H1 (cell line): Measurements from ENCODE around the gene WDR37. TPM values are rescaled to one million over a fixed set of nuclear protein-coding genes. Genes with fewer than 3 reads are reported as not detected.

Experiments
- CTCF ChIA-PET: fragments of 300-600 bp; sonication (Branson Sonifier 250); formaldehyde crosslinking; loops from one replicate; lab custom pipeline; 2021; ENCODE audit not compliant: partially characterized antibody; lab: Charles Lee
- POLR2A ChIA-PET: fragments of 300-600 bp; sonication (Branson Sonifier 250); formaldehyde crosslinking; loops from one replicate; lab custom pipeline; 2021; ENCODE audit warnings: inconsistent platforms; ENCODE audit not compliant: partially characterized antibody; lab: Charles Lee
- DNase-seq, 2 experiments: peaks; one replicate each; pipeline versions ENCODE4 v3.0.0 to v3.0.0-alpha.2; 2010 to 2022; ENCODE audit warnings: low spot score in 2 of 2, low read depth in 1 of 2, mixed read lengths in 1 of 2
- FAIRE-seq: peaks from 2 replicates; lab custom pipeline; 2011; peaks lifted over from hg19 to GRCh38; lab: Jason Lieb, UNC
- H2AFZ ChIP-seq: 2 replicates; pipeline ENCODE4 v1.8.1; 2012; ENCODE audit warnings: low read length, inconsistent platforms
- H2AK5ac ChIP-seq: 2 replicates; pipeline ENCODE4 v1.6.1; 2013; ENCODE audit warnings: low read depth, low read length
- H2BK120ac ChIP-seq: replicated peaks from 2 replicates; pipeline ENCODE3; 2013; ENCODE audit warnings: low read depth, low read length, inconsistent platforms
- H2BK12ac ChIP-seq: 2 replicates; pipeline ENCODE4 v1.6.1; 2013; ENCODE audit warnings: low read depth, low read length
- H2BK15ac ChIP-seq: 2 replicates; pipeline ENCODE4 v1.6.1; 2013; ENCODE audit warnings: low read length
- H2BK20ac ChIP-seq: 2 replicates; pipeline ENCODE4 v1.6.1; 2013; ENCODE audit warnings: low read length
- H2BK5ac ChIP-seq: 2 replicates; pipeline ENCODE4 v1.6.1; 2013; ENCODE audit warnings: low read depth, low read length
- H3K14ac ChIP-seq: 2 replicates; pipeline ENCODE4 v1.6.1; 2013; ENCODE audit warnings: inconsistent platforms; ENCODE audit not compliant: insufficient read length
- H3K18ac ChIP-seq: 2 replicates; pipeline ENCODE4 v1.6.1; 2013; ENCODE audit warnings: low read length; ENCODE audit errors: extremely low read depth
- H3K23ac ChIP-seq: 2 replicates; pipeline ENCODE4 v1.6.1; 2013; ENCODE audit warnings: inconsistent platforms; ENCODE audit not compliant: insufficient read length
- H3K23me2 ChIP-seq: 2 replicates; pipeline ENCODE4 v1.6.1; 2013; ENCODE audit warnings: low read depth, low read length
- H3K27ac ChIP-seq: 2 replicates; pipeline ENCODE4 v1.6.1; 2011; ENCODE audit warnings: low read depth, low read length, inconsistent platforms
- H3K27me3 ChIP-seq, 4 experiments: replicated peaks in 1 of 4; 1 replicate in 1 of 4; 2 replicates in 3 of 4; pipeline versions ENCODE4 v1.6.1 to v1.8.1; 2011 to 2013; ENCODE audit warnings: low read length in 3 of 4, mild to moderate bottlenecking in 3 of 4, inconsistent platforms in 2 of 4, mixed read lengths in 2 of 4, moderate library complexity in 1 of 4; ENCODE audit not compliant: control insufficient read depth in 3 of 4, insufficient read depth in 3 of 4; ENCODE audit errors: extremely low read depth in 1 of 4
- H3K36me3 ChIP-seq, 4 experiments: 2 replicates each; pipeline versions ENCODE4 v1.6.1 to v1.8.1; 2011 to 2013; ENCODE audit warnings: mild to moderate bottlenecking in 4 of 4, low read length in 3 of 4, moderate library complexity in 2 of 4, control low read depth in 1 of 4, inconsistent platforms in 1 of 4; ENCODE audit not compliant: insufficient read depth in 4 of 4, control insufficient read depth in 2 of 4
- H3K4ac ChIP-seq: replicated peaks from 2 replicates; pipeline ENCODE3; 2013; ENCODE audit warnings: low read length, low read depth, mixed read lengths, inconsistent platforms; ENCODE audit not compliant: insufficient read length
- H3K4me1 ChIP-seq, 4 experiments: replicated peaks in 1 of 4; 1 replicate in 1 of 4; 2 replicates in 3 of 4; pipeline versions ENCODE4 v1.6.1 to v1.8.1; 2011 to 2013; ENCODE audit warnings: low read length in 3 of 4, inconsistent platforms in 2 of 4, mixed read lengths in 1 of 4; ENCODE audit not compliant: insufficient read depth in 4 of 4, control insufficient read depth in 3 of 4
- H3K4me2 ChIP-seq, 2 experiments: 2 replicates each; pipeline versions ENCODE4 v1.6.1 to v1.8.1; 2011 to 2013; ENCODE audit warnings: low read depth in 2 of 2, low read length in 2 of 2, control low read depth in 1 of 2, inconsistent platforms in 1 of 2, mild to moderate bottlenecking in 1 of 2; ENCODE audit not compliant: insufficient read depth in 1 of 2
- H3K4me3 ChIP-seq, 4 experiments: fragments of 200-600, 300-600 bp in 1 of 4; sonication (generic), shearing (Covaris generic), sonication (Bioruptor Twin) in 1 of 4; 2 replicates each; pipeline versions ENCODE4 v1.5.1 to v1.8.1; 2011 to 2016; ENCODE audit warnings: low read length in 4 of 4, low read depth in 3 of 4, control low read depth in 2 of 4, inconsistent platforms in 2 of 4, mild to moderate bottlenecking in 2 of 4, mixed read lengths in 1 of 4, moderate library complexity in 1 of 4; ENCODE audit not compliant: insufficient read depth in 2 of 4; ENCODE audit errors: extremely low read depth in 1 of 4
- H3K56ac ChIP-seq: replicated peaks from 2 replicates; pipeline ENCODE3; 2013; ENCODE audit warnings: low read depth, mild to moderate bottlenecking, mixed read lengths, low read length, inconsistent platforms; ENCODE audit not compliant: insufficient read length
- H3K79me1 ChIP-seq: 2 replicates; pipeline ENCODE4 v1.6.1; 2013; ENCODE audit warnings: low read depth, low read length, control low read depth
- H3K79me2 ChIP-seq, 2 experiments: 2 replicates each; pipeline versions ENCODE4 v1.6.1 to v1.8.1; 2012 to 2013; ENCODE audit warnings: low read length in 2 of 2, mild to moderate bottlenecking in 2 of 2, inconsistent platforms in 1 of 2; ENCODE audit not compliant: insufficient read depth in 2 of 2, control insufficient read depth in 1 of 2
- H3K9ac ChIP-seq, 4 experiments: replicated peaks in 1 of 4; 1 replicate in 1 of 4; 2 replicates in 3 of 4; pipeline versions ENCODE4 v1.6.1 to v1.8.1; 2011 to 2013; ENCODE audit warnings: low read depth in 3 of 4, low read length in 3 of 4, control low read depth in 2 of 4, mild to moderate bottlenecking in 2 of 4, moderate library complexity in 2 of 4, inconsistent platforms in 1 of 4; ENCODE audit errors: extremely low read depth in 1 of 4
- H3K9me3 ChIP-seq, 2 experiments: 2 replicates each; pipeline versions ENCODE4 v1.6.1 to v1.8.1; 2012 to 2013; ENCODE audit warnings: mild to moderate bottlenecking in 2 of 2, moderate library complexity in 2 of 2, control low read depth in 1 of 2, inconsistent platforms in 1 of 2, low read depth in 1 of 2, low read length in 1 of 2, mixed read lengths in 1 of 2; ENCODE audit not compliant: insufficient read depth in 2 of 2
- H4K20me1 ChIP-seq, 2 experiments: replicated peaks in 1 of 2; 2 replicates each; pipeline versions ENCODE3 to v1.8.1; 2011 to 2013; ENCODE audit warnings: inconsistent platforms in 2 of 2, low read length in 2 of 2, mild to moderate bottlenecking in 1 of 2; ENCODE audit not compliant: insufficient read depth in 2 of 2, control insufficient read depth in 1 of 2
- H4K5ac ChIP-seq: 2 replicates; pipeline ENCODE4 v1.6.1; 2013; ENCODE audit warnings: low read length, low read depth, mixed read lengths, inconsistent platforms; ENCODE audit not compliant: insufficient read length
- H4K8ac ChIP-seq: 2 replicates; pipeline ENCODE4 v1.8.0; 2013; ENCODE audit warnings: mild to moderate bottlenecking, moderate library complexity, low read length, inconsistent platforms; ENCODE audit not compliant: insufficient read depth; ENCODE audit errors: extremely low read depth
- H4K91ac ChIP-seq: replicated peaks from 2 replicates; pipeline ENCODE3; 2013; ENCODE audit warnings: low read length, mixed read lengths, inconsistent platforms; ENCODE audit not compliant: insufficient read length
- BACH1 ChIP-seq: IDR thresholded peaks from 2 replicates; pipeline ENCODE4 v1.6.1; 2012; ENCODE audit warnings: low read length, improper control_type of control experiment
- CBX5 ChIP-seq: fragments of 300-800, 300-1000 bp; sonication (generic); IDR thresholded peaks from 2 replicates; pipeline ENCODE4 v1.7.1; 2016; ENCODE audit warnings: antibody characterized with exemption, low read length, low read depth
- EGR1 ChIP-seq: IDR thresholded peaks from 2 replicates; pipeline ENCODE4 v1.6.1; 2011; ENCODE audit warnings: low read depth, low read length, borderline replicate concordance
- GTF2F1 ChIP-seq: IDR thresholded peaks from 2 replicates; pipeline ENCODE4 v1.6.1; 2012; ENCODE audit warnings: low read depth, low read length, improper control_type of control experiment, borderline replicate concordance
- JUN ChIP-seq: IDR thresholded peaks from 2 replicates; pipeline ENCODE4 v1.6.1; 2011; ENCODE audit warnings: low read depth, mild to moderate bottlenecking, improper control_type of control experiment, low read length
- KDM4A ChIP-seq: IDR thresholded peaks from one replicate; pipeline ENCODE4 v1.7.1; 2012; ENCODE audit warnings: low read depth, mild to moderate bottlenecking, moderate library complexity, low read length, inconsistent platforms; ENCODE audit not compliant: severe bottlenecking
- MAFK ChIP-seq: IDR thresholded peaks from 2 replicates; pipeline ENCODE4 v1.6.1; 2012; ENCODE audit warnings: low read depth, mild to moderate bottlenecking, improper control_type of control experiment, low read length
- SIRT6 ChIP-seq: IDR thresholded peaks from one replicate; pipeline ENCODE4 v1.7.1; 2012; ENCODE audit warnings: low read length, inconsistent platforms
- SP2 ChIP-seq: IDR thresholded peaks from 2 replicates; pipeline ENCODE4 v1.6.1; 2012; ENCODE audit warnings: mild to moderate bottlenecking, low read length, inconsistent platforms
- TAF7 ChIP-seq: optimal IDR thresholded peaks from 2 replicates; pipeline ENCODE3; 2011; ENCODE audit warnings: low read depth, mild to moderate bottlenecking, inconsistent platforms, low read length, moderate library complexity, borderline replicate concordance
- YY1 ChIP-seq: IDR thresholded peaks from 2 replicates; pipeline ENCODE4 v1.6.1; 2011; ENCODE audit warnings: low read depth, mild to moderate bottlenecking, low read length
- ZNF274 ChIP-seq: IDR thresholded peaks from 2 replicates; pipeline ENCODE4 v1.7.0; 2012; ENCODE audit warnings: low read length, borderline replicate concordance; ENCODE audit errors: extremely low read depth
- WGBS, 2 experiments: shearing (Covaris generic) in 1 of 2; methylation state at CpG; one replicate each; pipeline versions ENCODE4 v1.1.6 to v1.1.7; 2013 to 2015; ENCODE audit warnings: low lambda C conversion rate in 2 of 2, mixed read lengths in 2 of 2, inconsistent platforms in 1 of 2, low coverage in 1 of 2, missing lambda C conversion rate in 1 of 2; ENCODE audit not compliant: insufficient replicate concordance in 2 of 2, insufficient coverage in 1 of 2, insufficient read length in 1 of 2; ENCODE audit errors: extremely low coverage in 1 of 2, missing lambda C conversion rate in 1 of 2; 5-methylcytosine and 5-hydroxymethylcytosine counted together
- polyA plus RNA-seq, 7 experiments: library from polyadenylated mRNA; depleted of rRNA in 3 of 7; stranded (reverse) in 5 of 7; unstranded in 2 of 7; fragments of >200 nt in 5 of 7; fragments of 200-250 nt in 2 of 7; gene quantifications; 1 replicate in 5 of 7; 2 replicates in 1 of 7; 4 replicates in 1 of 7; pipeline versions ENCODE4 v1.2.1 to v1.2.3, GENCODE V29; 2011 to 2013; ENCODE audit warnings: missing spikeins in 2 of 7, mixed read lengths in 2 of 7
- total RNA-seq: library from RNA; stranded (reverse); fragmentation: NEBNext Ultra II Directional; extraction: Animal tissue kit (Norgen Biotek cat#: 25700); gene quantifications from 2 replicates; pipeline ENCODE4 v1.2.1, GENCODE V29; 2021
- TF ChIP-seq, protein P1 (sequence below): IDR thresholded peaks from 2 replicates; pipeline ENCODE4 v1.6.1; 2011; ENCODE audit warnings: low read depth, mild to moderate bottlenecking, low read length; ENCODE audit not compliant: insufficient read depth

Gene WDR37
- total and polyA plus RNA-seq, 2 of the 8 experiments (the other 6 are each of a cell fraction or from before 2014, with no cell fraction given), result 9.6 to 12.0 TPM

GRCh38 chr10:1124796-1125195 is 68.6 kb downstream of the WDR37 start:
- Histone ChIP-seq H4K5ac (no peak overlapping the region), H3K18ac (no peak overlapping the region), H3K79me1 (peaks cover 4% of the 10 kb centered on the region; the same call in 1 of the 2 replicates), H4K91ac (no peak overlapping the region), H3K56ac (no peak overlapping the region), H3K9ac (no peak overlapping the region), H3K9me3 (no peaks in the 10 kb centered on the region), H3K4ac (no peak overlapping the region), H2BK120ac (no peak overlapping the region), H3K4me2 (no peak overlapping the region), H2AFZ (no peak overlapping the region), H3K27me3 (no peaks in the 10 kb centered on the region), H2BK15ac (no peak overlapping the region), H4K8ac (no peak overlapping the region; the same call in 1 of the 2 replicates), H3K4me1 (no peaks in the 10 kb centered on the region), H3K4me3 (no peak overlapping the region), H3K23ac (no peak overlapping the region), H2BK5ac (no peak overlapping the region), H3K79me2 (no peaks in the 10 kb centered on the region)
- DNase-seq, result no peak
- CTCF ChIA-PET, result interaction anchor here (1.0 to 2.5 kb wide), 2 partner anchors 14 to 119 kb away, joined by 3 to 9 read pairs; no protein-coding TSS in a partner anchor
- WGBS, 2 experiments, result 97% methylated on average over 11 of the region's 11 CpGs; no CpG with 5 or more reads in 1 of the 2 experiments
- FAIRE-seq, result no peak
- no peak for TF ChIP-seq SP2
- TF ChIP-seq YY1, result no peak
- TF ChIP-seq ZNF274, result no peak
- no peak for TF ChIP-seq CBX5
- TF ChIP-seq SIRT6, result no peak
- no peak for TF ChIP-seq EGR1
- TF ChIP-seq KDM4A, result no peak
- no peak for TF ChIP-seq JUN
- no peak for TF ChIP-seq MAFK
- TF ChIP-seq, protein P1, sequence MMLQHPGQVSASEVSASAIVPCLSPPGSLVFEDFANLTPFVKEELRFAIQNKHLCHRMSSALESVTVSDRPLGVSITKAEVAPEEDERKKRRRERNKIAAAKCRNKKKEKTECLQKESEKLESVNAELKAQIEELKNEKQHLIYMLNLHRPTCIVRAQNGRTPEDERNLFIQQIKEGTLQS, result no peak
- no peak for TF ChIP-seq BACH1
- TF ChIP-seq GTF2F1, result no peak
- no peak for TF ChIP-seq TAF7
- TF ChIP-seq, all 59 proteins: peak for 0
- H2AK5ac ChIP-seq, result no peak overlapping the region
- H2BK12ac ChIP-seq, result no peak overlapping the region
- H4K20me1 ChIP-seq, result no peaks in the 10 kb centered on the region
- H3K23me2 ChIP-seq, result peaks cover 2% of the 10 kb centered on the region; the same call in 1 of the 2 replicates
- H2BK20ac ChIP-seq, result no peak overlapping the region
- no peak overlapping the region for H3K27ac ChIP-seq
- POLR2A ChIA-PET, result no interaction called here
- H3K14ac ChIP-seq, result no peak overlapping the region
- H3K36me3 ChIP-seq, result peaks cover 2 to 40% (median 7%) of the 10 kb centered on the region in 4 experiments; a peak in 3 of 8 replicates
